ENCODE results near the gene HEPACAM2. TPM values are rescaled to one million over a fixed set of nuclear protein-coding genes. Genes with fewer than 3 reads are reported as not detected.

HEPACAM2 gene
- total RNA-seq = not detected

DNA sequence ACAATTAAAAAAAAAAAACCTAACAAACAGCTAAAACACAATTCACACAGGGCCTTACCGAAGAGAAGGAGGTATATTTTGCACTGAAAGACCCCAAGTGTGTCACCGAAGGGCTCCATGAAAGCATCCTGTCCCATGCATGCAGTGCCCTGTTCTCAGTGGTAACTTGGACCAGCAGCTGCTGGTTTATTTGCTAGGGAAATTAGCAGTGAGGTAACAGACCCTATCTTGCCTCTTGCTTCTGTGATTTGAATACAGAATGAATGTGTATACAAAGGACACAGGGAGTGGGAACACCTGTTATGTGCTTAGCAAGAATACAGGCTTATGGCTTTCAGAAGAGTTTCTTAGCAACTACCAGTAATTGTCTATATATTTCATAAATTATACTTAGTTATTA, at the start of gene HEPACAM2:
Gene HEPACAM2, minus strand, starts transcription at position 160 of the 400 bp plus-strand sequence.
- peaks cover 1% of the 10 kb centered on the region for H3K27me3 Mint-ChIP-seq
- intact Hi-C loops (cut with micrococcal nuclease) = loop anchor here (5.0 kb wide), 1 partner anchor 134 kb away; no protein-coding TSS in a partner anchor
- H3K36me3 Mint-ChIP-seq (ENCODE audit: low read depth) = no peaks in the 10 kb centered on the region
- peaks cover 3% of the 10 kb centered on the region for H3K4me1 Mint-ChIP-seq (ENCODE audit: low read depth)
- no peak within 1 kb of the TSS for H3K4me3 Mint-ChIP-seq
- no peak for DNase-seq
- ChIA-PET CTCF (interaction anchor here (1.5 kb wide), 1 partner anchor 9 kb away, joined by 6 read pairs; no protein-coding TSS in a partner anchor), POLR2A (no interaction called here)
- no peak for ATAC-seq
- H3K9me3 Mint-ChIP-seq = no peaks in the 10 kb centered on the region
- H3K27ac Mint-ChIP-seq = no peak within 1 kb of the TSS
- no peak for TF ChIP-seq CTCF (IDR thresholded peaks at IDR 0.05)

DNA sequence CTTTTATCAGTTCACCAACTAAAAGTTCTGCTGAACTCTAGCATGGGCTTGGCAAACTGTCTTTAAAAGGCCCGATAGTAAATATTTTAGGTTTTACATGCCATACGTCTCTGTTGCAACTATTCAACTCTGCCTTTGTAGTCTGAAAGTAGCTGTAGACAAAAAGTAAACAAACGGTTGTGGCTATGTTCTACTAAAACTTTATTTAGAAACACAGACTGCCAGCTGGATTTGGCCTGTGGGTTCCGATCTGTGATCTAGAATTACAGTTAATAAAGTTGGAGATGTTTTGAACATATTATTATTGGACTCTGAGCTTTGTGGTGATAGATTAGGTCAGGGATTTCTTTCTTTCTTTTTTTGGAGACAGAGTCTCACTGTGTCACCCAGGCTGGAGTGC, 39.0 kb upstream of the HEPACAM2 start:
- CTCF ChIA-PET = interaction anchor here (0.7 kb wide), 1 partner anchor 35 kb away, joined by 3 read pairs; no protein-coding TSS in a partner anchor
- no peak for DNase-seq
- POLR2A ChIA-PET = no interaction called here

GRCh38 chr7:93262535-93262934, 36.3 kb upstream of the HEPACAM2 start:
- Mint-ChIP-seq H3K27me3 (no peaks in the 10 kb centered on the region), H3K36me3 (ENCODE audit: low read depth) (peaks cover 10% of the 10 kb centered on the region), H3K27ac (no peak overlapping the region), H3K4me3 (no peak overlapping the region), H3K4me1 (ENCODE audit: low read depth) (peaks cover 4% of the 10 kb centered on the region), H3K9me3 (no peaks in the 10 kb centered on the region)
- DNase-seq = no peak
- intact Hi-C loops (cut with micrococcal nuclease) = no loop called here
- ATAC-seq = no peak
- TF ChIP-seq CTCF (IDR thresholded peaks at IDR 0.05) = no peak
- ChIA-PET CTCF (no interaction called here), POLR2A (no interaction called here)

More for the DNA sequence above, 39.0 kb upstream of the HEPACAM2 start:
- Mint-ChIP-seq H3K36me3 (ENCODE audit: low read depth) (peaks cover 8% of the 10 kb centered on the region), H3K27ac (no peak overlapping the region), H3K4me3 (no peak overlapping the region), H3K27me3 (no peaks in the 10 kb centered on the region), H3K9me3 (no peaks in the 10 kb centered on the region), H3K4me1 (ENCODE audit: low read depth) (peaks cover 4% of the 10 kb centered on the region)
- no peak for TF ChIP-seq CTCF (IDR thresholded peaks at IDR 0.05)
- intact Hi-C loops (cut with micrococcal nuclease) = no loop called here
- ATAC-seq = no peak

GRCh38 chr7:93258661-93259060, 32.4 kb upstream of the HEPACAM2 start:
- CTCF ChIA-PET = interaction anchor here (1.0 kb wide), 1 partner anchor 12 kb away, joined by 3 read pairs; no protein-coding TSS in a partner anchor
- POLR2A ChIA-PET = no interaction called here
- Mint-ChIP-seq H3K4me3 (no peak overlapping the region), H3K9me3 (no peaks in the 10 kb centered on the region), H3K4me1 (ENCODE audit: low read depth) (peaks cover 4% of the 10 kb centered on the region), H3K36me3 (ENCODE audit: low read depth) (peaks cover 7% of the 10 kb centered on the region), H3K27me3 (no peaks in the 10 kb centered on the region), H3K27ac (no peak overlapping the region)
- ATAC-seq (no peak), DNase-seq (no peak)
- TF ChIP-seq CTCF (IDR thresholded peaks at IDR 0.05) = no peak
- intact Hi-C loops (cut with micrococcal nuclease) = no loop called here

DNA sequence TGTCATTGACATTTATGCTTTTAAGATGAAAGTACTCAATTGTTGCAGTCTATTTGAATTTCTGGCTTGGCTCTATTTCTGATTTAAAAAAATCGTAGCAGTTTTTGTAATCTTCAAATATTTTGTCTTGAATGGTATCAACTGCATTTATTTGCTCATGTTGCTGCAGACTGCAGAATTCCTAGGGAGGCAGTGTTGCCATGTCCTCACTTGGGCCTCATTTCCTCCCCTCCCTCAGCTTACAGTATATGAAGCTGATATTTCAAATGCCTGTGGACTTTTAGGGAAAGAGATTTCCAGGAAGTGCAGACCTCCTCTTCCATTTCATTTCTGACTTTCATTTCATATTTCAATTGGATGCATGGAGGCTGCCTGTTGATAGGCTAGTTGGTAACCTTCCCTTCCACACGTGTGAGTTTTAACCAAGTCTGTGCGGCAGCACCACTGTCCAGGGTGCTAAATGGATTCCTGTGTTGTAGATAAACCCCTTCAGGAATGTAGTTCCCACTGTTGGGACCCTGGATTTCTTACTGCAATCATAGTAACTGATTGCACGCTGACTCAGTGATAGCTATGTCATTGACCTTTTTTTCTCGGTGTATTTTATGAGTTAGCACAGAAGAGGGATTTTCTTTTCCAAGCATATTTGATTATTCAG, 23.4 kb upstream of the HEPACAM2 start:
- Mint-ChIP-seq H3K4me1 (ENCODE audit: low read depth) (peaks cover 8% of the 10 kb centered on the region), H3K36me3 (ENCODE audit: low read depth) (no peaks in the 10 kb centered on the region), H3K4me3 (no peak overlapping the region), H3K9me3 (no peaks in the 10 kb centered on the region), H3K27ac (no peak overlapping the region), H3K27me3 (no peaks in the 10 kb centered on the region)
- ChIA-PET POLR2A (no interaction called here), CTCF (no interaction called here)
- intact Hi-C loops (cut with micrococcal nuclease) = loop anchor here (5.0 to 10.0 kb wide), 2 partner anchors 303 to 1145 kb away; partner anchors contain the start of gene COL1A2
- no peak for TF ChIP-seq CTCF (IDR thresholded peaks at IDR 0.05)
- ATAC-seq = no peak
- no peak for DNase-seq

All from activated CD8-positive, alpha-beta T cell treated with anti-CD3 and anti-CD28 coated beads for 36 hours (primary cell).